ENCODE data around the gene DYSF. TPM values are rescaled to one million over a fixed set of nuclear protein-coding genes. Genes with fewer than 3 reads are reported as not detected.

DYSF gene
- total RNA-seq, 1 donor from 2014 or later = 4.2 TPM

DNA sequence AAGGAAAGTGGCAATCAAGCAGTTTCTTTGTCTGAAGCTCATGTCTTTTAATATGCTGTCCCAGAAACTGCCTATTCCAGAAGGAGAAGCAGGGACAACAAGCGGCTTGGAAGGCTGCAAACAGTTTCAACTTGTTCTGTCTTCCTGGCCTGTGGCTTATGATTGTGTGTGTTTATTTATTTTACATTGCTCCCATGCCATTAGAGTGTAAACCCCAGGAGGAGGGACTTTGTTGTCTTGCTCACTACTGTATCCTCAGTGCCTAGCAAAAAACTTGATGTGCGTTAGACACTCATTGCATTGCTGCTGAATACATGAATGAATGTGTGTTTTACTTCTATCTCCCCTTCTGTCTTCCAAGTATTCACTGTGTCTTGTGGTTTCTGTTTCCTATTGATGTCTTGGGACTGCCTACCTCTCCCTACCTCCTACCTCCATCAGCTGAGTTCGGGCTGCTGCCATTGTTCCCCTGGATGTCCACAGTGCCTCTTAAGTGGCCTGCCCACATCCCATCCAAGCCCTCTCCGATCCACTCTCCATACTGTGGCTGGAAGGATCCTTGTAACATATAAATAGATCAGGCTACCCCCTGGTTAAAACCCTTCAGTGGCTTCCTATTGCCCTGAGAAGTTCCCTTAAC is 261.4 kb downstream of the DYSF start:
- Mint-ChIP-seq H3K27ac (no peak overlapping the region), H3K36me3 (no peaks in the 10 kb centered on the region), H3K27me3 (no peaks in the 10 kb centered on the region), H3K9me3 (no peaks in the 10 kb centered on the region), H3K4me3 (no peak overlapping the region), H3K4me1 (ENCODE audit: unreplicated experiment) (peaks cover 9% of the 10 kb centered on the region)
- no peak for DNase-seq (ENCODE audit: extremely low spot score, unreplicated experiment)
- TF ChIP-seq, protein P1, sequence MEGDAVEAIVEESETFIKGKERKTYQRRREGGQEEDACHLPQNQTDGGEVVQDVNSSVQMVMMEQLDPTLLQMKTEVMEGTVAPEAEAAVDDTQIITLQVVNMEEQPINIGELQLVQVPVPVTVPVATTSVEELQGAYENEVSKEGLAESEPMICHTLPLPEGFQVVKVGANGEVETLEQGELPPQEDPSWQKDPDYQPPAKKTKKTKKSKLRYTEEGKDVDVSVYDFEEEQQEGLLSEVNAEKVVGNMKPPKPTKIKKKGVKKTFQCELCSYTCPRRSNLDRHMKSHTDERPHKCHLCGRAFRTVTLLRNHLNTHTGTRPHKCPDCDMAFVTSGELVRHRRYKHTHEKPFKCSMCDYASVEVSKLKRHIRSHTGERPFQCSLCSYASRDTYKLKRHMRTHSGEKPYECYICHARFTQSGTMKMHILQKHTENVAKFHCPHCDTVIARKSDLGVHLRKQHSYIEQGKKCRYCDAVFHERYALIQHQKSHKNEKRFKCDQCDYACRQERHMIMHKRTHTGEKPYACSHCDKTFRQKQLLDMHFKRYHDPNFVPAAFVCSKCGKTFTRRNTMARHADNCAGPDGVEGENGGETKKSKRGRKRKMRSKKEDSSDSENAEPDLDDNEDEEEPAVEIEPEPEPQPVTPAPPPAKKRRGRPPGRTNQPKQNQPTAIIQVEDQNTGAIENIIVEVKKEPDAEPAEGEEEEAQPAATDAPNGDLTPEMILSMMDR (conservative IDR thresholded peaks at IDR 0.05) = no peak

- Mint-ChIP-seq H3K27ac (no peak overlapping the region), H3K4me1 (ENCODE audit: unreplicated experiment) (peaks cover 12% of the 10 kb centered on the region), H3K4me3 (no peak overlapping the region), H3K36me3 (no peaks in the 10 kb centered on the region), H3K27me3 (no peaks in the 10 kb centered on the region), H3K9me3 (no peaks in the 10 kb centered on the region)
- DNase-seq (ENCODE audit: extremely low spot score, unreplicated experiment) = no peak
- TF ChIP-seq, protein P1 (conservative IDR thresholded peaks at IDR 0.05) = no peak
These were observed 261.9 kb downstream of the DYSF start for GRCh38 chr2:71715241-71715750.

- Mint-ChIP-seq H3K27me3 (no peaks in the 10 kb centered on the region), H3K27ac (no peak overlapping the region), H3K4me3 (no peak overlapping the region), H3K36me3 (no peaks in the 10 kb centered on the region), H3K4me1 (ENCODE audit: unreplicated experiment) (peaks cover 10% of the 10 kb centered on the region), H3K9me3 (no peaks in the 10 kb centered on the region)
- TF ChIP-seq, protein P1 (conservative IDR thresholded peaks at IDR 0.05) = no peak
- no peak for DNase-seq (ENCODE audit: extremely low spot score, unreplicated experiment)
These were observed 262.8 kb downstream of the DYSF start for GRCh38 chr2:71715951-71716696.

GRCh38 chr2:71716697-71717624 is 263.6 kb downstream of the DYSF start:
- DNase-seq (ENCODE audit: extremely low spot score, unreplicated experiment) = no peak
- H3K4me3 Mint-ChIP-seq = no peak overlapping the region
- TF ChIP-seq, protein P1 (conservative IDR thresholded peaks at IDR 0.05) = no peak

GRCh38 chr2:71718686-71719085 is 265.3 kb downstream of the DYSF start:
- no peak for DNase-seq (ENCODE audit: extremely low spot score, unreplicated experiment)
- H3K27me3 Mint-ChIP-seq = peaks cover 6% of the 10 kb centered on the region
- peaks cover 5% of the 10 kb centered on the region for H3K9me3 Mint-ChIP-seq
- no peak overlapping the region for H3K27ac Mint-ChIP-seq
- no peaks in the 10 kb centered on the region for H3K36me3 Mint-ChIP-seq
- TF ChIP-seq, protein P1 (conservative IDR thresholded peaks at IDR 0.05) = no peak
- peaks cover 16% of the 10 kb centered on the region for H3K4me1 Mint-ChIP-seq (ENCODE audit: unreplicated experiment)
- no peak overlapping the region for H3K4me3 Mint-ChIP-seq

More at GRCh38 chr2:71716697-71717624, 263.6 kb downstream of the DYSF start:
- Mint-ChIP-seq H3K4me1 (ENCODE audit: unreplicated experiment) (peaks cover 16% of the 10 kb centered on the region), H3K27me3 (no peaks in the 10 kb centered on the region), H3K27ac (no peak overlapping the region), H3K36me3 (no peaks in the 10 kb centered on the region), H3K9me3 (peaks cover 1% of the 10 kb centered on the region)

Measured in type B pancreatic cell (in vitro differentiated cells).